WTC11 (cell line): ENCODE measurements around the gene TMEM119.

Experiments used
- CBFB ChIP-seq: sonication (generic); formaldehyde crosslinking; IDR thresholded peaks from 2 replicates; pipeline ENCODE4 v1.8.1; 2022; ENCODE audit warnings: mild to moderate bottlenecking, low read depth, missing genetic modification reagents
- CREB1 ChIP-seq: sonication (generic); formaldehyde crosslinking; IDR thresholded peaks from 2 replicates; pipeline ENCODE4 v1.8.0; 2023; ENCODE audit warnings: mild to moderate bottlenecking, missing genetic modification reagents
- ELF4 ChIP-seq: sonication (generic); formaldehyde crosslinking; IDR thresholded peaks from 2 replicates; pipeline ENCODE4 v1.8.1; 2022; ENCODE audit warnings: low read depth, mild to moderate bottlenecking, moderate library complexity, missing genetic modification reagents
- JUN ChIP-seq: sonication (generic); formaldehyde crosslinking; IDR thresholded peaks from 2 replicates; pipeline ENCODE4 v1.8.0; 2023; ENCODE audit warnings: mild to moderate bottlenecking, missing genetic modification reagents
- NFE2L1 ChIP-seq: sonication (generic); formaldehyde crosslinking; IDR thresholded peaks from 2 replicates; pipeline ENCODE4 v1.8.1; 2023; ENCODE audit warnings: missing genetic modification reagents
- SMAD3 ChIP-seq: sonication (generic); formaldehyde crosslinking; IDR thresholded peaks from 2 replicates; pipeline ENCODE4 v1.8.0; 2022; ENCODE audit warnings: missing genetic modification reagents, mild to moderate bottlenecking, borderline replicate concordance
- SP1 ChIP-seq: sonication (generic); formaldehyde crosslinking; conservative IDR thresholded peaks from 2 replicates; pipeline ENCODE4 v1.8.1; 2022; ENCODE audit warnings: missing genetic modification reagents
- TF ChIP-seq, protein P1 (sequence below): fragments of 200-600 bp; IDR thresholded peaks from 2 replicates; pipeline ENCODE4 v1.8.0; 2022; ENCODE audit warnings: antibody characterized with exemption

GRCh38 chr12:108629824-108630476, 32.1 kb upstream of the TMEM119 start:
- TF ChIP-seq, protein P1, sequence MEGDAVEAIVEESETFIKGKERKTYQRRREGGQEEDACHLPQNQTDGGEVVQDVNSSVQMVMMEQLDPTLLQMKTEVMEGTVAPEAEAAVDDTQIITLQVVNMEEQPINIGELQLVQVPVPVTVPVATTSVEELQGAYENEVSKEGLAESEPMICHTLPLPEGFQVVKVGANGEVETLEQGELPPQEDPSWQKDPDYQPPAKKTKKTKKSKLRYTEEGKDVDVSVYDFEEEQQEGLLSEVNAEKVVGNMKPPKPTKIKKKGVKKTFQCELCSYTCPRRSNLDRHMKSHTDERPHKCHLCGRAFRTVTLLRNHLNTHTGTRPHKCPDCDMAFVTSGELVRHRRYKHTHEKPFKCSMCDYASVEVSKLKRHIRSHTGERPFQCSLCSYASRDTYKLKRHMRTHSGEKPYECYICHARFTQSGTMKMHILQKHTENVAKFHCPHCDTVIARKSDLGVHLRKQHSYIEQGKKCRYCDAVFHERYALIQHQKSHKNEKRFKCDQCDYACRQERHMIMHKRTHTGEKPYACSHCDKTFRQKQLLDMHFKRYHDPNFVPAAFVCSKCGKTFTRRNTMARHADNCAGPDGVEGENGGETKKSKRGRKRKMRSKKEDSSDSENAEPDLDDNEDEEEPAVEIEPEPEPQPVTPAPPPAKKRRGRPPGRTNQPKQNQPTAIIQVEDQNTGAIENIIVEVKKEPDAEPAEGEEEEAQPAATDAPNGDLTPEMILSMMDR, result no peak
- TF ChIP-seq CREB1 (CRISPR knock-in tag), result no peak
- TF ChIP-seq NFE2L1 (CRISPR knock-in tag), result no peak
- TF ChIP-seq ELF4, result no peak
- TF ChIP-seq SP1 (CRISPR knock-in tag), result no peak
- no peak for TF ChIP-seq JUN (CRISPR knock-in tag)
- no peak for TF ChIP-seq SMAD3 (CRISPR knock-in tag)
- no peak for TF ChIP-seq CBFB (CRISPR knock-in tag)
